ENCODE results near the gene MEX3A.
A peak's percentile ranks its signal among the peaks of the same experiment; 100 is the strongest.

Gene MEX3A

GRCh38 chr1:156060937-156061636 is 21.2 kb downstream of the MEX3A start, which contains the start of gene RAB25:
TSS of gene RAB25 (plus strand) at chr1:156061160. CDS start at chr1:156061401, 241 bp downstream.
- DNase-seq (ENCODE audit: insufficient read length, low spot score) = no peak
- TF ChIP-seq, protein P1, sequence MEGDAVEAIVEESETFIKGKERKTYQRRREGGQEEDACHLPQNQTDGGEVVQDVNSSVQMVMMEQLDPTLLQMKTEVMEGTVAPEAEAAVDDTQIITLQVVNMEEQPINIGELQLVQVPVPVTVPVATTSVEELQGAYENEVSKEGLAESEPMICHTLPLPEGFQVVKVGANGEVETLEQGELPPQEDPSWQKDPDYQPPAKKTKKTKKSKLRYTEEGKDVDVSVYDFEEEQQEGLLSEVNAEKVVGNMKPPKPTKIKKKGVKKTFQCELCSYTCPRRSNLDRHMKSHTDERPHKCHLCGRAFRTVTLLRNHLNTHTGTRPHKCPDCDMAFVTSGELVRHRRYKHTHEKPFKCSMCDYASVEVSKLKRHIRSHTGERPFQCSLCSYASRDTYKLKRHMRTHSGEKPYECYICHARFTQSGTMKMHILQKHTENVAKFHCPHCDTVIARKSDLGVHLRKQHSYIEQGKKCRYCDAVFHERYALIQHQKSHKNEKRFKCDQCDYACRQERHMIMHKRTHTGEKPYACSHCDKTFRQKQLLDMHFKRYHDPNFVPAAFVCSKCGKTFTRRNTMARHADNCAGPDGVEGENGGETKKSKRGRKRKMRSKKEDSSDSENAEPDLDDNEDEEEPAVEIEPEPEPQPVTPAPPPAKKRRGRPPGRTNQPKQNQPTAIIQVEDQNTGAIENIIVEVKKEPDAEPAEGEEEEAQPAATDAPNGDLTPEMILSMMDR (IDR thresholded peaks at IDR 0.05; ENCODE audit: insufficient read depth, missing control alignments) = no peak
- FAIRE-seq = no peak

GRCh38 chr1:156056326-156056849 is 25.9 kb downstream of the MEX3A start:
- FAIRE-seq (no peak), DNase-seq (ENCODE audit: insufficient read length, low spot score) (no peak)
- TF ChIP-seq, protein P1 (IDR thresholded peaks at IDR 0.05; ENCODE audit: insufficient read depth, missing control alignments) = no peak

DNA sequence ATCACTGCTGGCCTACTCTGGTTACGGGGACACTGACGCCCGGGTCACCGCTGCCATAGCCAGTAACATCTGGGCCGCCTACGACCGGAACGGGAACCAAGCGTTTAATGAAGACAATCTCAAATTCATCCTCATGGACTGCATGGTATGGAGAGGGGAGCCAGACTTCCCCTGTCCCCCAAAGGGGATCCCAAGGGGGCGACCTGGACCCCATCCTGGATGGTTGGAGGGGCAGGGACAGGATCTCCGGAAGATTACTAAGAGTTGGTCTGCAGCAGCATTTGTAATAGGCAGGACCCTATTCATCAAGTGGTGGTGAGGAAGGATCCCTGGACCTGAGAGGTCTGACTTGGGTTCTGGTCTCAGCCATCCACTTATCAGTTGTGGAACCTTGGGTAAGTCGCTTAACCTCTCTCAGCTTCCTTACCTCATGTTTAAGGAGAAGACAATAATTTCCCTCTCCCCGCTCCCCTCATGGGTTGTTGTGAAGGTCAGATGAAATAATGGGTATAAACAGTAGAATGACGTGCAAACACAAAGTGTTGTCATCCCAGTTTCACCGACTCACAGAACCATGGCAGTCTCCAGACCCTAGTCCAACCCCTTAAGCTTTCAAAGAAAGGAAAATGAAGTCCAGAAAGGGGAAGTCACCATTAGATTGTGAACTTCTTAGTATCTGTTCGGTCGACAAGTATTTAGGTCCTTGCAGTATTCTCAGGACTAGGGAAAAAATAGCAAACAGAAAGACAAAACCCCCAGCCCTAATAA is 26.8 kb downstream of the MEX3A start:
- FAIRE-seq (no peak), DNase-seq (ENCODE audit: insufficient read length, low spot score) (no peak)
- TF ChIP-seq, protein P1 (IDR thresholded peaks at IDR 0.05; ENCODE audit: insufficient read depth, missing control alignments) = no peak

DNA sequence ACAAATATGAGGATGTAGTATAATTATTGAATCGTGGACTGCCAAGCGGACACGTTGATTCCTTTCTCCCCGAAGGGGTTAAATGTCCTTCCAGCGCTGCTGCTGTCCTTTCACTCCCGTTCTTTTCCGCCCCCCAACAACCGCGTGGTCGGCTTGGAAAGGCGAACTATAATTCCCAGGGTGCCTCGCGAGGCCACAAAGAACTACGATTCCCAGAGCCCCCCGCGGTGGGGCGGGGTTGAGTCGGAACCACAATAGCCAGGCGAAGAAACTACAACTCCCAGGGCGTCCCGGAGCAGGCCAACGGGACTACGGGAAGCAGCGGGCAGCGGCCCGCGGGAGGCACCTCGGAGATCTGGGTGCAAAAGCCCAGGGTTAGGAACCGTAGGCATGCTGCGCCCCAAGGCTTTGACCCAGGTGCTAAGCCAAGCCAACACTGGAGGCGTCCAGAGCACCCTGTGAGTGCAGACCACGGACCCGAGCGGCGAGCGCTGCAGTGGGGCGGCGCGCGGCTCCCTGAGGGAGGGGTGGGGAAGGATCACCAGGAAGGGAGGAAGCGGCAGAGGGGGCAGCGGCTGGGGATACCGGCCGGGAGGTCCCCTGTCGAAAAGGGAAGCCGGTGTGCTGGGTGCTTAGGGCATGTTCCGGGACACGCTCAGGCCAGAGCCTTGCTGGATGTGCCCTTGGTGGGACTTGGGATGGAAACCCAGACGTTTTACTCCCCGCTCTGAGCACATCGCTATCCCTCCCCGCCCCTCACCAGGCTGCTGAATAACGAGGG is 27.6 kb downstream of the MEX3A start, which contains the start of gene LAMTOR2:
Gene LAMTOR2 (plus strand): TSS at position 283 of the 781 bp plus-strand sequence. CDS start 108 bp downstream, at position 391.
- FAIRE-seq = no peak
- TF ChIP-seq, protein P1 (IDR thresholded peaks at IDR 0.05; ENCODE audit: insufficient read depth, missing control alignments) = no peak
- peak; percentile 99 for DNase-seq (ENCODE audit: insufficient read length, low spot score)

DNA sequence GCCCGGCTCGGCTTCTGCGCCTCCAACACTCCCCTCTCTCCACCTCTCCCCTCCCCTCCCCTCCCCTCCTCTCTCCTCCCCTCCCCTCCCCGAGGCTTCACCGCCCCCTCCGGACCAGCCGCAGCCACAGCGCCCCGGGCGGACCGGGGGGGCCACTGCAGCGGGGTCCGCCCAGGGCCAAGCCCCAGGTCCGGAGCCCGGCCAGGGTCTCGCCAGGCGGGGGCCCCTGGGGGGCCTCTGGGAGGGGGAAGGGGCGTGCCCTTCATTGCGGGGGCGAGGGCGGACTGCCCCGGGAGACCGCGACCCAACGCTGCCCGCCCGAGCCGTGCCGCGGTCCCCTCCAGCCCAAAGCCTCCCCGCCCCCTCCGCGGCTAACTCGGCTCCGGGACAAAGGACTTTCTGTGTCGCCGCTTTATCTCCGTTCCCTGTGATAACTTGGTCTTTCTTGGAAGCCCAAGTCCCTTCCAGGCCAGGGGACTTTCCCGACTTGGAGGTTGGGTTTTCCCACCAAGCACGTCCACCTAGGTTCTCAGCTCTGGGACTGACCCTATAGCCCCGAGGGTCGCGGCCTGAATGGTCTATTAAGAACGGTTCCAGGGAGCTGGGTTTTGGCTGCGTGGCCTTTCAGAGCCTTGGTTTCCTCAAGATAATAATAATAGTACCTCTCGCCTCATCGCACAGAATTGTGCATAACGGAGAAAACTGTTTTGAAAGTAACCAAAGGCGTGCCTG is 28.3 kb downstream of the MEX3A start, which contains the start of gene UBQLN4:
Gene UBQLN4 (minus strand): TSS at position 31 of the 732 bp plus-strand sequence. CDS start 97 bp downstream, outside the sequence.
- no peak for FAIRE-seq
- TF ChIP-seq, protein P1 (IDR thresholded peaks at IDR 0.05; ENCODE audit: insufficient read depth, missing control alignments) = peak; percentile 55
- DNase-seq (ENCODE audit: insufficient read length, low spot score) = peak; percentile 88
